ENCODE data around the gene PHACTR1.

- TF ChIP-seq, protein P1, sequence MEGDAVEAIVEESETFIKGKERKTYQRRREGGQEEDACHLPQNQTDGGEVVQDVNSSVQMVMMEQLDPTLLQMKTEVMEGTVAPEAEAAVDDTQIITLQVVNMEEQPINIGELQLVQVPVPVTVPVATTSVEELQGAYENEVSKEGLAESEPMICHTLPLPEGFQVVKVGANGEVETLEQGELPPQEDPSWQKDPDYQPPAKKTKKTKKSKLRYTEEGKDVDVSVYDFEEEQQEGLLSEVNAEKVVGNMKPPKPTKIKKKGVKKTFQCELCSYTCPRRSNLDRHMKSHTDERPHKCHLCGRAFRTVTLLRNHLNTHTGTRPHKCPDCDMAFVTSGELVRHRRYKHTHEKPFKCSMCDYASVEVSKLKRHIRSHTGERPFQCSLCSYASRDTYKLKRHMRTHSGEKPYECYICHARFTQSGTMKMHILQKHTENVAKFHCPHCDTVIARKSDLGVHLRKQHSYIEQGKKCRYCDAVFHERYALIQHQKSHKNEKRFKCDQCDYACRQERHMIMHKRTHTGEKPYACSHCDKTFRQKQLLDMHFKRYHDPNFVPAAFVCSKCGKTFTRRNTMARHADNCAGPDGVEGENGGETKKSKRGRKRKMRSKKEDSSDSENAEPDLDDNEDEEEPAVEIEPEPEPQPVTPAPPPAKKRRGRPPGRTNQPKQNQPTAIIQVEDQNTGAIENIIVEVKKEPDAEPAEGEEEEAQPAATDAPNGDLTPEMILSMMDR (IDR thresholded peaks at IDR 0.05), result no peak
- TF ChIP-seq EP300 (IDR thresholded peaks at IDR 0.05; ENCODE audit: low read depth) (no peak), POLR2A (IDR thresholded peaks at IDR 0.05) (no peak), POLR2AphosphoS5 (IDR thresholded peaks at IDR 0.05) (no peak)
These were observed 101.8 kb downstream of the PHACTR1 start for GRCh38 chr6:12818324-12818723.
